Measurements from ENCODE around the gene PTPN20.

PTPN20 gene

DNA sequence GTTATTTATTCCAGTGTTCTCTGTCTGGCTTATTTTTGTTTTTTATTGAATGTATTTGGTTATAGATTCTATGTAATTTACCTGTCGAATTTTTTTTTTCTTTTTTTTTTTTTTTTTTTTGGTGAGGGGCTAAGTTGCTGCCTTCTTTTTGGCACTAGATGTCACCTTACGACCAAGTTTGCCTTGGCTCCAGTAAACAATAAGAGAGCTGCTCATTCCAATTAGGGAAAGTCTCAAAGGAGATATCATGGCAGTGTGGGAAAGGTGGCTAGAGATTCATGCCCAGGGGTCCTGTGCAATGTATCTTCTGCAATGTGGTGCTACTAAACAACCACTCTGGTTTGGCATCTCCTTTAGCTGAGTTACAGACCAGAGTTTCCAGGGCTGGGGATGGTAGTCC, 84.0 kb downstream of the PTPN20 start:
- peak; percentile 2 for TF ChIP-seq CTCF (IDR thresholded peaks at IDR 0.05; ENCODE audit: control insufficient read depth, insufficient read depth, low read depth, low read length, missing control alignments)
- no peak for DNase-seq (ENCODE audit: low read depth)
- no peak overlapping the region for H3K4me3 ChIP-seq (ENCODE audit: control insufficient read depth, low read depth, low read length)

DNA sequence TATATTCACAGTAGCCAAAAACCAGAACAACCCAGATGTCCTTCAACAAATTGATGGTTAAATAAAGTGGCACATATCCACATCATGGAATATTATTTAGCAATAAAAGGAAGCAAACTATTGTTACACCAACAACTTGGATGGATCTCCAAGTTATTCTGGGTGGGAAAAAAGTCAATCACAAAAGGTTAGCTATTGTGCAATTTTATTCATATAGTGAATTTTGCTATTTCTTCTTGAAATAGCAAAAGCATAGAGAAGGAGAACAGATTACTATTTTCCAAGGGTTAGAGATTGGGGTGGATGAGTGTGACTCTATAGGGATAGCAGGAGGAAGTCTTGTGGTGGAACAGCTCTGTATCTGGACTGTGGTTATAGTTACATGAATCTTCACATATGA, 87.0 kb downstream of the PTPN20 start:
- no peak for DNase-seq (ENCODE audit: low read depth)
- no peak overlapping the region for H3K4me3 ChIP-seq (ENCODE audit: control insufficient read depth, low read depth, low read length)
- TF ChIP-seq CTCF (IDR thresholded peaks at IDR 0.05; ENCODE audit: control insufficient read depth, insufficient read depth, low read depth, low read length, missing control alignments), result no peak

- DNase-seq (ENCODE audit: low read depth), result no peak
- no peak for TF ChIP-seq CTCF (IDR thresholded peaks at IDR 0.05; ENCODE audit: control insufficient read depth, insufficient read depth, low read depth, low read length, missing control alignments)
- H3K4me3 ChIP-seq (ENCODE audit: control insufficient read depth, low read depth, low read length), result no peak overlapping the region
Observed at GRCh38 chr10:46998595-46998994, 87.4 kb downstream of the PTPN20 start.

- no peak overlapping the region for H3K4me3 ChIP-seq (ENCODE audit: control insufficient read depth, low read depth, low read length)
- no peak for TF ChIP-seq CTCF (IDR thresholded peaks at IDR 0.05; ENCODE audit: control insufficient read depth, insufficient read depth, low read depth, low read length, missing control alignments)
- no peak for DNase-seq (ENCODE audit: low read depth)
Observed at GRCh38 chr10:46999217-46999616, 88.0 kb downstream of the PTPN20 start.

GRCh38 chr10:47008769-47009168, 97.5 kb downstream of the PTPN20 start:
- DNase-seq (ENCODE audit: low read depth), result no peak
- no peak for TF ChIP-seq CTCF (IDR thresholded peaks at IDR 0.05; ENCODE audit: control insufficient read depth, insufficient read depth, low read depth, low read length, missing control alignments)
- no peak overlapping the region for H3K4me3 ChIP-seq (ENCODE audit: control insufficient read depth, low read depth, low read length)

- no peak for DNase-seq (ENCODE audit: low read depth)
- TF ChIP-seq CTCF (IDR thresholded peaks at IDR 0.05; ENCODE audit: control insufficient read depth, insufficient read depth, low read depth, low read length, missing control alignments), result no peak
- H3K4me3 ChIP-seq (ENCODE audit: control insufficient read depth, low read depth, low read length), result no peak overlapping the region
Observed at GRCh38 chr10:47009215-47009838, 98.1 kb downstream of the PTPN20 start.

GRCh38 chr10:47010036-47010435, 98.8 kb downstream of the PTPN20 start:
- DNase-seq (ENCODE audit: low read depth), result no peak
- no peak overlapping the region for H3K4me3 ChIP-seq (ENCODE audit: control insufficient read depth, low read depth, low read length)
- no peak for TF ChIP-seq CTCF (IDR thresholded peaks at IDR 0.05; ENCODE audit: control insufficient read depth, insufficient read depth, low read depth, low read length, missing control alignments)
